T-cell (primary cell): ENCODE data around the gene NPAS3. TPM values are rescaled to one million over a fixed set of nuclear protein-coding genes. Genes with fewer than 3 reads are reported as not detected.

Experiments
- ATAC-seq, 4 experiments: fragments of 200-7000 bp in 3 of 4; fragments of 150-1000 bp in 1 of 4; cut with Tn5 transposase; replicated peaks in 1 of 4; 1 replicate in 3 of 4; 2 replicates in 1 of 4; pipeline ENCODE4 v1.10.0; 2021; ENCODE audit warnings: moderate library complexity in 3 of 4, mild to moderate bottlenecking in 2 of 4, moderate number of reproducible peaks in 1 of 4
- CTCF ChIA-PET, 2 donors: fragments of 300-600 bp; sonication (Branson Sonifier 250); formaldehyde crosslinking; loops; one replicate each; lab custom pipeline; 2022; ENCODE audit warnings: antibody characterized with exemption in 2 of 2; lab: Charles Lee
- POLR2A ChIA-PET, 2 donors: fragments of 300-600 bp; sonication (Branson Sonifier 250); formaldehyde crosslinking; loops; one replicate each; lab custom pipeline; 2022; ENCODE audit warnings: antibody characterized with exemption in 2 of 2; lab: Charles Lee
- DNase-seq, 35 experiments: peaks; one replicate each; pipeline versions ENCODE4 v3.0.0 to v3.0.0-alpha.2; 2013 to 2023
- H3K27ac ChIP-seq: one replicate; pipeline ENCODE4 v1.5.1; 2013; ENCODE audit warnings: low read length
- H3K27me3 ChIP-seq, 2 experiments: replicated peaks in 1 of 2; 1 replicate in 1 of 2; 2 replicates in 1 of 2; pipeline versions ENCODE4 v1.6.1 to v1.7.0; 2013; ENCODE audit warnings: low read length in 1 of 2, mixed read lengths in 1 of 2; ENCODE audit not compliant: control insufficient read depth in 2 of 2, insufficient read depth in 2 of 2; ENCODE audit errors: extremely low read depth in 1 of 2
- H3K36me3 ChIP-seq, 2 donors: 1 replicate in 1 of 2; 2 replicates in 1 of 2; pipeline versions ENCODE4 v1.6.1 to v1.7.0; 2013; ENCODE audit warnings: low read length in 1 of 2; ENCODE audit not compliant: control insufficient read depth in 2 of 2, insufficient read depth in 1 of 2; ENCODE audit errors: extremely low read depth in 1 of 2
- H3K4me1 ChIP-seq, 2 experiments: 1 replicate in 1 of 2; 2 replicates in 1 of 2; pipeline versions ENCODE4 v1.6.1 to v1.7.0; 2013; ENCODE audit warnings: low read length in 2 of 2, mixed read lengths in 1 of 2; ENCODE audit not compliant: insufficient read depth in 2 of 2, control insufficient read depth in 1 of 2; ENCODE audit errors: extremely low read depth in 1 of 2
- H3K4me3 ChIP-seq, 2 donors: 1 replicate in 1 of 2; 2 replicates in 1 of 2; pipeline versions ENCODE4 v1.5.1 to v1.7.0; 2013; ENCODE audit warnings: mild to moderate bottlenecking in 2 of 2, low read length in 1 of 2, moderate library complexity in 1 of 2; ENCODE audit not compliant: control insufficient read depth in 1 of 2; ENCODE audit errors: extremely low read depth in 1 of 2
- H3K9me3 ChIP-seq: 2 replicates; pipeline ENCODE4 v1.7.0; 2013
- H3K27ac Mint-ChIP-seq, 2 donors: one replicate each; pipeline ENCODE4 v1.8.0; 2020 to 2021; ENCODE audit warnings: mild to moderate bottlenecking in 2 of 2, mixed read lengths in 2 of 2
- H3K27me3 Mint-ChIP-seq, 2 donors: one replicate each; pipeline ENCODE4 v1.8.0; 2021 to 2022; ENCODE audit warnings: mixed read lengths in 2 of 2
- H3K36me3 Mint-ChIP-seq: one replicate; pipeline ENCODE4 v1.8.0; 2021; ENCODE audit warnings: mixed read lengths
- H3K4me1 Mint-ChIP-seq, 3 donors: one replicate each; pipeline ENCODE4 v1.8.0; 2020 to 2022; ENCODE audit warnings: mixed read lengths in 3 of 3, mild to moderate bottlenecking in 1 of 3
- H3K4me3 Mint-ChIP-seq, 3 donors: one replicate each; pipeline ENCODE4 v1.8.0; 2020 to 2022; ENCODE audit warnings: mild to moderate bottlenecking in 3 of 3, mixed read lengths in 3 of 3, moderate library complexity in 3 of 3
- H3K9me3 Mint-ChIP-seq, 3 donors: one replicate each; pipeline ENCODE4 v1.8.0; 2020 to 2022; ENCODE audit warnings: mixed read lengths in 3 of 3
- WGBS: methylation state at CpG from one replicate; pipeline ENCODE4 v1.1.5; 2013; ENCODE audit warnings: missing lambda C conversion rate; ENCODE audit not compliant: insufficient coverage; 5-methylcytosine and 5-hydroxymethylcytosine counted together
- total RNA-seq, 35 experiments: library from RNA in 6 of 35; stranded (reverse) in 6 of 35; fragments of 120-200 nt in 1 of 35; gene quantifications; one replicate each; pipeline versions ENCODE4 v1.2.1 to v1.2.4 and lab custom pipeline; 2013 to 2026

The NPAS3 gene
- total RNA-seq, 5 donors from 2014 or later (not counting 1 experiment from before 2014, with no cell fraction given), result 0.10 TPM; not detected in 4

- Histone ChIP-seq H3K4me1 (no peaks in the 10 kb centered on the region), H3K27ac (no peak overlapping the region), H3K4me3 (no peak overlapping the region), H3K36me3 (no peaks in the 10 kb centered on the region), H3K9me3 (no peaks in the 10 kb centered on the region), H3K27me3 (no peaks in the 10 kb centered on the region)
- DNase-seq, result no peak
- peaks cover 9 to 19% (median 18%) of the 10 kb centered on the region in 3 donors for H3K9me3 Mint-ChIP-seq
- no peak overlapping the region for H3K27ac Mint-ChIP-seq
- no peaks in the 10 kb centered on the region for H3K4me1 Mint-ChIP-seq
- H3K36me3 Mint-ChIP-seq, result no peaks in the 10 kb centered on the region
- no peak for ATAC-seq
- CTCF ChIA-PET, result no interaction called here
- WGBS, result no CpG with 5 or more reads among the region's 4 CpGs
- POLR2A ChIA-PET, result interaction anchor here in 1 of 2 donors (0.7 kb wide), 1 partner anchor 688 kb away, joined by 3 read pairs; no protein-coding TSS in a partner anchor
- peaks cover 4 to 5% of the 10 kb centered on the region in 2 donors for H3K27me3 Mint-ChIP-seq
- no peak overlapping the region for H3K4me3 Mint-ChIP-seq
Observed at GRCh38 chr14:33491112-33491511, 552.4 kb downstream of the NPAS3 start.

- H3K9me3 ChIP-seq, result no peaks in the 10 kb centered on the region
- no peaks in the 10 kb centered on the region for H3K36me3 Mint-ChIP-seq
- no peaks in the 10 kb centered on the region for H3K4me1 ChIP-seq
- no peak overlapping the region for H3K27ac Mint-ChIP-seq
- no peaks in the 10 kb centered on the region for H3K27me3 ChIP-seq
- peaks cover 4 to 5% of the 10 kb centered on the region in 2 donors for H3K27me3 Mint-ChIP-seq
- CTCF ChIA-PET, result no interaction called here
- DNase-seq (no peak), ATAC-seq (no peak)
- H3K4me3 ChIP-seq, result no peak overlapping the region
- POLR2A ChIA-PET, result no interaction called here
- no peaks in the 10 kb centered on the region for H3K4me1 Mint-ChIP-seq
- H3K27ac ChIP-seq, result no peak overlapping the region
- H3K4me3 Mint-ChIP-seq, result no peak overlapping the region
- H3K36me3 ChIP-seq, result no peaks in the 10 kb centered on the region
- no CpG with 5 or more reads among the region's 4 CpGs for WGBS
- peaks cover 11 to 25% (median 19%) of the 10 kb centered on the region in 3 donors for H3K9me3 Mint-ChIP-seq
Observed at GRCh38 chr14:33492491-33492890, 553.8 kb downstream of the NPAS3 start.

GRCh38 chr14:33493266-33493665 lies 554.6 kb downstream of the NPAS3 start:
- DNase-seq (no peak), ATAC-seq (no peak)
- POLR2A ChIA-PET, result no interaction called here
- Histone ChIP-seq H3K4me1 (no peaks in the 10 kb centered on the region), H3K27ac (no peak overlapping the region), H3K4me3 (no peak overlapping the region), H3K9me3 (no peaks in the 10 kb centered on the region), H3K27me3 (no peaks in the 10 kb centered on the region), H3K36me3 (no peaks in the 10 kb centered on the region)
- Mint-ChIP-seq H3K36me3 (no peaks in the 10 kb centered on the region), H3K9me3 (peaks cover 11 to 28% (median 15%) of the 10 kb centered on the region in 3 donors), H3K27ac (no peak overlapping the region), H3K27me3 (peaks cover 0 to 2% of the 10 kb centered on the region in 2 donors), H3K4me1 (no peaks in the 10 kb centered on the region), H3K4me3 (no peak overlapping the region)
- CTCF ChIA-PET, result no interaction called here
- WGBS, result 96% methylated on average over 4 of the region's 6 CpGs

- Histone ChIP-seq H3K27ac (no peak overlapping the region), H3K9me3 (no peaks in the 10 kb centered on the region), H3K27me3 (no peaks in the 10 kb centered on the region), H3K36me3 (no peaks in the 10 kb centered on the region), H3K4me1 (no peaks in the 10 kb centered on the region), H3K4me3 (no peak overlapping the region)
- Mint-ChIP-seq H3K36me3 (no peaks in the 10 kb centered on the region), H3K4me3 (no peak overlapping the region), H3K9me3 (peaks cover 11 to 28% (median 15%) of the 10 kb centered on the region in 3 donors), H3K4me1 (no peaks in the 10 kb centered on the region), H3K27me3 (peaks cover 0 to 2% of the 10 kb centered on the region in 2 donors), H3K27ac (no peak overlapping the region)
- ChIA-PET CTCF (no interaction called here), POLR2A (no interaction called here)
- 79% methylated on average over 4 of the region's 5 CpGs for WGBS
- ATAC-seq (no peak), DNase-seq (no peak)
Observed at GRCh38 chr14:33493990-33494389, 555.3 kb downstream of the NPAS3 start.

GRCh38 chr14:33499687-33500086 lies 561.0 kb downstream of the NPAS3 start:
- no peaks in the 10 kb centered on the region for H3K9me3 ChIP-seq
- no peaks in the 10 kb centered on the region for H3K4me1 ChIP-seq
- no peak overlapping the region for H3K27ac ChIP-seq
- H3K4me3 ChIP-seq, result no peak overlapping the region
- no peaks in the 10 kb centered on the region for H3K4me1 Mint-ChIP-seq
- no peak for DNase-seq
- no peak overlapping the region for H3K4me3 Mint-ChIP-seq
- H3K27me3 ChIP-seq, result no peaks in the 10 kb centered on the region
- CTCF ChIA-PET, result no interaction called here
- peaks cover 11 to 22% (median 19%) of the 10 kb centered on the region in 3 donors for H3K9me3 Mint-ChIP-seq
- peaks cover 2 to 5% of the 10 kb centered on the region in 2 donors for H3K27me3 Mint-ChIP-seq
- no peaks in the 10 kb centered on the region for H3K36me3 Mint-ChIP-seq
- H3K36me3 ChIP-seq, result no peaks in the 10 kb centered on the region
- POLR2A ChIA-PET, result no interaction called here
- 80% methylated on average over 1 of the region's 7 CpGs for WGBS
- no peak for ATAC-seq
- H3K27ac Mint-ChIP-seq, result no peak overlapping the region

- Mint-ChIP-seq H3K4me3 (no peak overlapping the region), H3K27me3 (peaks cover 0 to 5% of the 10 kb centered on the region in 2 donors), H3K36me3 (no peaks in the 10 kb centered on the region), H3K9me3 (peaks cover 0 to 16% (median 0%) of the 10 kb centered on the region in 3 donors), H3K27ac (no peak overlapping the region), H3K4me1 (no peaks in the 10 kb centered on the region)
- CTCF ChIA-PET, result no interaction called here
- DNase-seq (no peak), ATAC-seq (no peak)
- no peaks in the 10 kb centered on the region for H3K9me3 ChIP-seq
- no peak overlapping the region for H3K4me3 ChIP-seq
- H3K27ac ChIP-seq, result no peak overlapping the region
- POLR2A ChIA-PET, result no interaction called here
- no peaks in the 10 kb centered on the region for H3K27me3 ChIP-seq
- WGBS, result 46% methylated on average over 2 of the region's 5 CpGs
- H3K4me1 ChIP-seq, result no peaks in the 10 kb centered on the region
- no peaks in the 10 kb centered on the region for H3K36me3 ChIP-seq
Observed at GRCh38 chr14:33504246-33505099, 565.8 kb downstream of the NPAS3 start.
